ENCODE results near the gene MT1M.

GRCh38 chr16:56677474-56677873 lies 45.0 kb downstream of the MT1M start:
- TF ChIP-seq CTCF (conservative IDR thresholded peaks at IDR 0.05; ENCODE audit: low read length) (no peak), EZH2phosphoT487 (IDR thresholded peaks at IDR 0.05; ENCODE audit: borderline replicate concordance, low read depth, low read length) (no peak)

Data from OCI-LY7 (cell line).